H1 (cell line): ENCODE measurements around the gene ACP4. TPM values are rescaled to one million over a fixed set of nuclear protein-coding genes. Genes with fewer than 3 reads are reported as not detected.

Experiments
- CTCF ChIA-PET: fragments of 300-600 bp; sonication (Branson Sonifier 250); formaldehyde crosslinking; loops from one replicate; lab custom pipeline; 2021; ENCODE audit not compliant: partially characterized antibody; lab: Charles Lee
- POLR2A ChIA-PET: fragments of 300-600 bp; sonication (Branson Sonifier 250); formaldehyde crosslinking; loops from one replicate; lab custom pipeline; 2021; ENCODE audit warnings: inconsistent platforms; ENCODE audit not compliant: partially characterized antibody; lab: Charles Lee
- DNase-seq, 2 experiments: peaks; one replicate each; pipeline versions ENCODE4 v3.0.0 to v3.0.0-alpha.2; 2010 to 2022; ENCODE audit warnings: low spot score in 2 of 2, low read depth in 1 of 2, mixed read lengths in 1 of 2
- FAIRE-seq: peaks from 2 replicates; lab custom pipeline; 2011; peaks lifted over from hg19 to GRCh38; lab: Jason Lieb, UNC
- H2AFZ ChIP-seq: 2 replicates; pipeline ENCODE4 v1.8.1; 2012; ENCODE audit warnings: low read length, inconsistent platforms
- H2AK5ac ChIP-seq: 2 replicates; pipeline ENCODE4 v1.6.1; 2013; ENCODE audit warnings: low read depth, low read length
- H2BK120ac ChIP-seq: replicated peaks from 2 replicates; pipeline ENCODE3; 2013; ENCODE audit warnings: low read depth, low read length, inconsistent platforms
- H2BK12ac ChIP-seq: 2 replicates; pipeline ENCODE4 v1.6.1; 2013; ENCODE audit warnings: low read depth, low read length
- H2BK15ac ChIP-seq: 2 replicates; pipeline ENCODE4 v1.6.1; 2013; ENCODE audit warnings: low read length
- H2BK20ac ChIP-seq: 2 replicates; pipeline ENCODE4 v1.6.1; 2013; ENCODE audit warnings: low read length
- H2BK5ac ChIP-seq: 2 replicates; pipeline ENCODE4 v1.6.1; 2013; ENCODE audit warnings: low read depth, low read length
- H3K14ac ChIP-seq: 2 replicates; pipeline ENCODE4 v1.6.1; 2013; ENCODE audit warnings: inconsistent platforms; ENCODE audit not compliant: insufficient read length
- H3K18ac ChIP-seq: 2 replicates; pipeline ENCODE4 v1.6.1; 2013; ENCODE audit warnings: low read length; ENCODE audit errors: extremely low read depth
- H3K23ac ChIP-seq: 2 replicates; pipeline ENCODE4 v1.6.1; 2013; ENCODE audit warnings: inconsistent platforms; ENCODE audit not compliant: insufficient read length
- H3K23me2 ChIP-seq: 2 replicates; pipeline ENCODE4 v1.6.1; 2013; ENCODE audit warnings: low read depth, low read length
- H3K27ac ChIP-seq: 2 replicates; pipeline ENCODE4 v1.6.1; 2011; ENCODE audit warnings: low read depth, low read length, inconsistent platforms
- H3K27me3 ChIP-seq, 4 experiments: replicated peaks in 1 of 4; 1 replicate in 1 of 4; 2 replicates in 3 of 4; pipeline versions ENCODE4 v1.6.1 to v1.8.1; 2011 to 2013; ENCODE audit warnings: low read length in 3 of 4, mild to moderate bottlenecking in 3 of 4, inconsistent platforms in 2 of 4, mixed read lengths in 2 of 4, moderate library complexity in 1 of 4; ENCODE audit not compliant: control insufficient read depth in 3 of 4, insufficient read depth in 3 of 4; ENCODE audit errors: extremely low read depth in 1 of 4
- H3K36me3 ChIP-seq, 4 experiments: 2 replicates each; pipeline versions ENCODE4 v1.6.1 to v1.8.1; 2011 to 2013; ENCODE audit warnings: mild to moderate bottlenecking in 4 of 4, low read length in 3 of 4, moderate library complexity in 2 of 4, control low read depth in 1 of 4, inconsistent platforms in 1 of 4; ENCODE audit not compliant: insufficient read depth in 4 of 4, control insufficient read depth in 2 of 4
- H3K4ac ChIP-seq: replicated peaks from 2 replicates; pipeline ENCODE3; 2013; ENCODE audit warnings: low read length, low read depth, mixed read lengths, inconsistent platforms; ENCODE audit not compliant: insufficient read length
- H3K4me1 ChIP-seq, 4 experiments: replicated peaks in 1 of 4; 1 replicate in 1 of 4; 2 replicates in 3 of 4; pipeline versions ENCODE4 v1.6.1 to v1.8.1; 2011 to 2013; ENCODE audit warnings: low read length in 3 of 4, inconsistent platforms in 2 of 4, mixed read lengths in 1 of 4; ENCODE audit not compliant: insufficient read depth in 4 of 4, control insufficient read depth in 3 of 4
- H3K4me2 ChIP-seq, 2 experiments: 2 replicates each; pipeline versions ENCODE4 v1.6.1 to v1.8.1; 2011 to 2013; ENCODE audit warnings: low read depth in 2 of 2, low read length in 2 of 2, control low read depth in 1 of 2, inconsistent platforms in 1 of 2, mild to moderate bottlenecking in 1 of 2; ENCODE audit not compliant: insufficient read depth in 1 of 2
- H3K4me3 ChIP-seq, 4 experiments: fragments of 200-600, 300-600 bp in 1 of 4; sonication (generic), shearing (Covaris generic), sonication (Bioruptor Twin) in 1 of 4; 2 replicates each; pipeline versions ENCODE4 v1.5.1 to v1.8.1; 2011 to 2016; ENCODE audit warnings: low read length in 4 of 4, low read depth in 3 of 4, control low read depth in 2 of 4, inconsistent platforms in 2 of 4, mild to moderate bottlenecking in 2 of 4, mixed read lengths in 1 of 4, moderate library complexity in 1 of 4; ENCODE audit not compliant: insufficient read depth in 2 of 4; ENCODE audit errors: extremely low read depth in 1 of 4
- H3K56ac ChIP-seq: replicated peaks from 2 replicates; pipeline ENCODE3; 2013; ENCODE audit warnings: low read depth, mild to moderate bottlenecking, mixed read lengths, low read length, inconsistent platforms; ENCODE audit not compliant: insufficient read length
- H3K79me1 ChIP-seq: 2 replicates; pipeline ENCODE4 v1.6.1; 2013; ENCODE audit warnings: low read depth, low read length, control low read depth
- H3K79me2 ChIP-seq, 2 experiments: 2 replicates each; pipeline versions ENCODE4 v1.6.1 to v1.8.1; 2012 to 2013; ENCODE audit warnings: low read length in 2 of 2, mild to moderate bottlenecking in 2 of 2, inconsistent platforms in 1 of 2; ENCODE audit not compliant: insufficient read depth in 2 of 2, control insufficient read depth in 1 of 2
- H3K9ac ChIP-seq, 4 experiments: replicated peaks in 1 of 4; 1 replicate in 1 of 4; 2 replicates in 3 of 4; pipeline versions ENCODE4 v1.6.1 to v1.8.1; 2011 to 2013; ENCODE audit warnings: low read depth in 3 of 4, low read length in 3 of 4, control low read depth in 2 of 4, mild to moderate bottlenecking in 2 of 4, moderate library complexity in 2 of 4, inconsistent platforms in 1 of 4; ENCODE audit errors: extremely low read depth in 1 of 4
- H3K9me3 ChIP-seq, 2 experiments: 2 replicates each; pipeline versions ENCODE4 v1.6.1 to v1.8.1; 2012 to 2013; ENCODE audit warnings: mild to moderate bottlenecking in 2 of 2, moderate library complexity in 2 of 2, control low read depth in 1 of 2, inconsistent platforms in 1 of 2, low read depth in 1 of 2, low read length in 1 of 2, mixed read lengths in 1 of 2; ENCODE audit not compliant: insufficient read depth in 2 of 2
- H4K20me1 ChIP-seq, 2 experiments: replicated peaks in 1 of 2; 2 replicates each; pipeline versions ENCODE3 to v1.8.1; 2011 to 2013; ENCODE audit warnings: inconsistent platforms in 2 of 2, low read length in 2 of 2, mild to moderate bottlenecking in 1 of 2; ENCODE audit not compliant: insufficient read depth in 2 of 2, control insufficient read depth in 1 of 2
- H4K5ac ChIP-seq: 2 replicates; pipeline ENCODE4 v1.6.1; 2013; ENCODE audit warnings: low read length, low read depth, mixed read lengths, inconsistent platforms; ENCODE audit not compliant: insufficient read length
- H4K8ac ChIP-seq: 2 replicates; pipeline ENCODE4 v1.8.0; 2013; ENCODE audit warnings: mild to moderate bottlenecking, moderate library complexity, low read length, inconsistent platforms; ENCODE audit not compliant: insufficient read depth; ENCODE audit errors: extremely low read depth
- H4K91ac ChIP-seq: replicated peaks from 2 replicates; pipeline ENCODE3; 2013; ENCODE audit warnings: low read length, mixed read lengths, inconsistent platforms; ENCODE audit not compliant: insufficient read length
- CBX8 ChIP-seq: fragments of 300-800, 300-1000 bp; sonication (generic); IDR thresholded peaks from 2 replicates; pipeline ENCODE4 v1.7.1; 2016; ENCODE audit warnings: low read depth, low read length, borderline replicate concordance
- CEBPB ChIP-seq: IDR thresholded peaks from 2 replicates; pipeline ENCODE4 v1.6.1; 2012; ENCODE audit warnings: low read depth, low read length
- CTBP2 ChIP-seq: IDR thresholded peaks from 2 replicates; pipeline ENCODE4 v1.7.0; 2011; ENCODE audit warnings: borderline replicate concordance, mild to moderate bottlenecking, moderate library complexity, mixed read lengths, low read length; ENCODE audit not compliant: insufficient read depth, insufficient read length
- EP300 ChIP-seq, 2 experiments: IDR thresholded peaks; 1 replicate in 1 of 2; 2 replicates in 1 of 2; pipeline ENCODE4 v1.6.1; 2011 to 2012; ENCODE audit warnings: low read depth in 2 of 2, low read length in 2 of 2, mild to moderate bottlenecking in 2 of 2, borderline replicate concordance in 1 of 2, inconsistent platforms in 1 of 2, moderate library complexity in 1 of 2
- SAP30 ChIP-seq: fragments of 300-600 bp; sonication (generic); IDR thresholded peaks from 2 replicates; pipeline ENCODE4 v1.7.1; 2012; ENCODE audit warnings: low read length, moderate library complexity, mild to moderate bottlenecking, inconsistent platforms; ENCODE audit not compliant: insufficient read depth, insufficient replicate concordance
- SP1 ChIP-seq: IDR thresholded peaks from 2 replicates; pipeline ENCODE4 v1.6.1; 2011; ENCODE audit warnings: low read depth, low read length
- SP2 ChIP-seq: IDR thresholded peaks from 2 replicates; pipeline ENCODE4 v1.6.1; 2012; ENCODE audit warnings: mild to moderate bottlenecking, low read length, inconsistent platforms
- TBP ChIP-seq: IDR thresholded peaks from 2 replicates; pipeline ENCODE4 v1.6.1; 2011; ENCODE audit warnings: low read depth, low read length, improper control_type of control experiment
- ZNF274 ChIP-seq: IDR thresholded peaks from 2 replicates; pipeline ENCODE4 v1.7.0; 2012; ENCODE audit warnings: low read length, borderline replicate concordance; ENCODE audit errors: extremely low read depth
- WGBS, 2 experiments: shearing (Covaris generic) in 1 of 2; methylation state at CpG; one replicate each; pipeline versions ENCODE4 v1.1.6 to v1.1.7; 2013 to 2015; ENCODE audit warnings: low lambda C conversion rate in 2 of 2, mixed read lengths in 2 of 2, inconsistent platforms in 1 of 2, low coverage in 1 of 2, missing lambda C conversion rate in 1 of 2; ENCODE audit not compliant: insufficient replicate concordance in 2 of 2, insufficient coverage in 1 of 2, insufficient read length in 1 of 2; ENCODE audit errors: extremely low coverage in 1 of 2, missing lambda C conversion rate in 1 of 2; 5-methylcytosine and 5-hydroxymethylcytosine counted together
- polyA plus RNA-seq, 7 experiments: library from polyadenylated mRNA; depleted of rRNA in 3 of 7; stranded (reverse) in 5 of 7; unstranded in 2 of 7; fragments of >200 nt in 5 of 7; fragments of 200-250 nt in 2 of 7; gene quantifications; 1 replicate in 5 of 7; 2 replicates in 1 of 7; 4 replicates in 1 of 7; pipeline versions ENCODE4 v1.2.1 to v1.2.3, GENCODE V29; 2011 to 2013; ENCODE audit warnings: missing spikeins in 2 of 7, mixed read lengths in 2 of 7
- total RNA-seq: library from RNA; stranded (reverse); fragmentation: NEBNext Ultra II Directional; extraction: Animal tissue kit (Norgen Biotek cat#: 25700); gene quantifications from 2 replicates; pipeline ENCODE4 v1.2.1, GENCODE V29; 2021
- TF ChIP-seq, protein P1 (sequence below): IDR thresholded peaks from 2 replicates; pipeline ENCODE4 v1.6.1; 2012; ENCODE audit warnings: inconsistent platforms
- TF ChIP-seq, protein P2 (sequence below), 3 experiments: IDR thresholded peaks; 1 replicate in 2 of 3; 2 replicates in 1 of 3; pipeline versions ENCODE4 v1.5.1 to v1.6.1; 2011; ENCODE audit warnings: low read length in 3 of 3, mild to moderate bottlenecking in 3 of 3, inconsistent platforms in 2 of 3, low read depth in 1 of 3, moderate library complexity in 1 of 3; ENCODE audit not compliant: insufficient read depth in 1 of 3; ENCODE audit errors: control extremely low read depth in 1 of 3

Gene ACP4
- total and polyA plus RNA-seq, 2 of the 8 experiments (the other 6 are each of a cell fraction or from before 2014, with no cell fraction given), result not detected

DNA sequence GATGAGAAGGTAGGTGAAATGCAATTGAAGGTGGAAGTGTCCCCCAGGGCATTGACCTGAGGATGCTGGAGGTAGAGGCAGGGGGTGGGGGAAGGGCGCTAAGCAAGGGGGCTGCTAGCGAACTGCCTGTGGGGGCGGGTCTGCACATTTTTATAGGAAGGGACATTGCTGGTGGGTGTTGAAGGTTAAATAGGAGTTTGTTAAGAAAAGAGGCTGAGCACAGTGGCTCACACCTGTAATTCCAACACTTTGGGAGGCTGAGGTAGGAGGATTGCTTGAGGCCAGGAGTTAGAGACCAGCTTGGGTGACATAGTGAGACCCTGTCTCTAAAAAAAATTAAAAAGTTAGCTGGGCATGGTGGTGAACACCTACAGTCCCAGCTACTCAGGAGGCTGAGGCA, 5.5 kb upstream of the ACP4 start:
- no peak overlapping the region for H3K4me2 ChIP-seq
- POLR2A ChIA-PET, result interaction anchor here (0.6 to 9.7 kb wide), 7 partner anchors 9 to 233 kb away, joined by 3 to 110 read pairs (median 4); partner anchors contain the start of genes ACP4 and CLEC11A
- no peak overlapping the region for H2BK5ac ChIP-seq
- no peak overlapping the region for H2AK5ac ChIP-seq
- H2BK12ac ChIP-seq, result no peak overlapping the region
- H3K4me3 ChIP-seq, result no peak overlapping the region
- 80% methylated on average over 1 of the region's 3 CpGs; no CpG with 5 or more reads in 1 of the 2 experiments for WGBS, 2 experiments
- no peak overlapping the region for H4K5ac ChIP-seq
- H3K79me1 ChIP-seq, result no peaks in the 10 kb centered on the region
- no peak overlapping the region for H3K56ac ChIP-seq
- H2BK120ac ChIP-seq, result no peak overlapping the region
- H3K9me3 ChIP-seq, result no peaks in the 10 kb centered on the region
- peaks cover 2% of the 10 kb centered on the region in 2 experiments for H4K20me1 ChIP-seq
- no peak overlapping the region for H3K14ac ChIP-seq
- H3K23me2 ChIP-seq, result no peaks in the 10 kb centered on the region
- H3K4me1 ChIP-seq, result no peaks in the 10 kb centered on the region
- DNase-seq (no peak), FAIRE-seq (no peak)
- no peak overlapping the region for H3K23ac ChIP-seq
- H3K18ac ChIP-seq, result no peak overlapping the region
- no peaks in the 10 kb centered on the region for H3K79me2 ChIP-seq
- CTCF ChIA-PET, result interaction anchor here (0.9 to 10.2 kb wide), 12 partner anchors 8 to 247 kb away, joined by 3 to 170 read pairs (median 8); partner anchors contain the start of genes CLEC11A and SHANK1
- H2AFZ ChIP-seq, result no peak overlapping the region
- no peak overlapping the region for H3K9ac ChIP-seq
- H3K27me3 ChIP-seq, result peaks cover 0 to 17% (median 10%) of the 10 kb centered on the region in 4 experiments; a peak in 4 of 7 replicates
- no peak overlapping the region for H3K4ac ChIP-seq
- no peak overlapping the region for H4K91ac ChIP-seq
- no peak overlapping the region for H3K27ac ChIP-seq
- no peak overlapping the region for H2BK15ac ChIP-seq
- H3K36me3 ChIP-seq, result no peaks in the 10 kb centered on the region
- H4K8ac ChIP-seq, result no peak overlapping the region
- no peak overlapping the region for H2BK20ac ChIP-seq
- TF ChIP-seq, protein P1, sequence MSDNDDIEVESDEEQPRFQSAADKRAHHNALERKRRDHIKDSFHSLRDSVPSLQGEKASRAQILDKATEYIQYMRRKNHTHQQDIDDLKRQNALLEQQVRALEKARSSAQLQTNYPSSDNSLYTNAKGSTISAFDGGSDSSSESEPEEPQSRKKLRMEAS, result no peak
- TF ChIP-seq SP1, result no peak
- TF ChIP-seq CEBPB, result no peak
- TF ChIP-seq CTBP2, result no peak
- TF ChIP-seq SP2, result no peak
- TF ChIP-seq, protein P2, sequence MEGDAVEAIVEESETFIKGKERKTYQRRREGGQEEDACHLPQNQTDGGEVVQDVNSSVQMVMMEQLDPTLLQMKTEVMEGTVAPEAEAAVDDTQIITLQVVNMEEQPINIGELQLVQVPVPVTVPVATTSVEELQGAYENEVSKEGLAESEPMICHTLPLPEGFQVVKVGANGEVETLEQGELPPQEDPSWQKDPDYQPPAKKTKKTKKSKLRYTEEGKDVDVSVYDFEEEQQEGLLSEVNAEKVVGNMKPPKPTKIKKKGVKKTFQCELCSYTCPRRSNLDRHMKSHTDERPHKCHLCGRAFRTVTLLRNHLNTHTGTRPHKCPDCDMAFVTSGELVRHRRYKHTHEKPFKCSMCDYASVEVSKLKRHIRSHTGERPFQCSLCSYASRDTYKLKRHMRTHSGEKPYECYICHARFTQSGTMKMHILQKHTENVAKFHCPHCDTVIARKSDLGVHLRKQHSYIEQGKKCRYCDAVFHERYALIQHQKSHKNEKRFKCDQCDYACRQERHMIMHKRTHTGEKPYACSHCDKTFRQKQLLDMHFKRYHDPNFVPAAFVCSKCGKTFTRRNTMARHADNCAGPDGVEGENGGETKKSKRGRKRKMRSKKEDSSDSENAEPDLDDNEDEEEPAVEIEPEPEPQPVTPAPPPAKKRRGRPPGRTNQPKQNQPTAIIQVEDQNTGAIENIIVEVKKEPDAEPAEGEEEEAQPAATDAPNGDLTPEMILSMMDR (IDR thresholded peaks at IDR 0.05; ENCODE audit: control extremely low read depth in 1 of 3, insufficient read depth in 1 of 3, low read depth in 1 of 3, low read length in 3 of 3), result no peak
- no peak for TF ChIP-seq CBX8
- no peak for TF ChIP-seq ZNF274
- TF ChIP-seq TBP, result no peak
- no peak for TF ChIP-seq EP300 (IDR thresholded peaks at IDR 0.05; ENCODE audit: borderline replicate concordance in 1 of 2, low read depth in 2 of 2, low read length in 2 of 2)
- TF ChIP-seq SAP30, result no peak
